HG02571 (cell line): ENCODE data around the gene SNAPC2.
"Not testable (repeated sequence)": the region's sequence is repeated elsewhere in the genome, so short reads cannot be mapped to it uniquely, and the experiment has no call there.

Experiments
- ATAC-seq: cut with Tn5 transposase; IDR thresholded peaks from one replicate; pipeline ENCODE4 v1.9.1; 2021; ENCODE audit warnings: mild to moderate bottlenecking, moderate library complexity; ENCODE audit not compliant: unreplicated experiment

The SNAPC2 gene

GRCh38 chr19:7888145-7888825 is 31.9 kb upstream of the SNAPC2 start, which contains the start of gene LRRC8E:
Gene LRRC8E, plus strand, starts transcription at chr19:7888510. Its CDS starts 7,094 bp downstream, at chr19:7895604.
- no peak for ATAC-seq

GRCh38 chr19:7888826-7889217 is 31.3 kb upstream of the SNAPC2 start:
- no peak for ATAC-seq

- ATAC-seq = not testable (repeated sequence)
These were observed 26.6 kb upstream of the SNAPC2 start for GRCh38 chr19:7893362-7894101.

GRCh38 chr19:7894612-7895309 is 25.4 kb upstream of the SNAPC2 start:
- ATAC-seq = no peak

GRCh38 chr19:7895565-7895964 is 24.6 kb upstream of the SNAPC2 start:
- no peak for ATAC-seq

GRCh38 chr19:7897292-7897691 is 22.8 kb upstream of the SNAPC2 start:
- ATAC-seq = no peak

- ATAC-seq = no peak
These were observed 21.2 kb upstream of the SNAPC2 start for GRCh38 chr19:7898967-7899366.

- no peak for ATAC-seq
These were observed 20.3 kb upstream of the SNAPC2 start for GRCh38 chr19:7899751-7900378.

GRCh38 chr19:7900401-7900870 is 19.7 kb upstream of the SNAPC2 start:
- ATAC-seq = no peak

- no peak for ATAC-seq
These were observed 19.2 kb upstream of the SNAPC2 start for GRCh38 chr19:7900931-7901330.

GRCh38 chr19:7901337-7901736 is 18.8 kb upstream of the SNAPC2 start:
- no peak for ATAC-seq

- no peak for ATAC-seq
These were observed 17.3 kb upstream of the SNAPC2 start for GRCh38 chr19:7902796-7903243.

- ATAC-seq = peak; percentile 77
These were observed 16.7 kb upstream of the SNAPC2 start, which contains the start of gene MAP2K7 for GRCh38 chr19:7903244-7904073. Gene MAP2K7, plus strand, starts transcription at chr19:7903877. Its CDS starts 68 bp downstream, at chr19:7903945.

- ATAC-seq = peak; percentile 29
These were observed 15.8 kb upstream of the SNAPC2 start for GRCh38 chr19:7904074-7905020.

GRCh38 chr19:7905268-7905667 is 14.9 kb upstream of the SNAPC2 start:
- no peak for ATAC-seq

GRCh38 chr19:7905859-7906258 is 14.3 kb upstream of the SNAPC2 start:
- no peak for ATAC-seq

GRCh38 chr19:7907122-7907521 is 13.0 kb upstream of the SNAPC2 start:
- no peak for ATAC-seq

GRCh38 chr19:7907544-7907943 is 12.6 kb upstream of the SNAPC2 start:
- no peak for ATAC-seq
